ENCODE data around the gene NAV2.

DNA sequence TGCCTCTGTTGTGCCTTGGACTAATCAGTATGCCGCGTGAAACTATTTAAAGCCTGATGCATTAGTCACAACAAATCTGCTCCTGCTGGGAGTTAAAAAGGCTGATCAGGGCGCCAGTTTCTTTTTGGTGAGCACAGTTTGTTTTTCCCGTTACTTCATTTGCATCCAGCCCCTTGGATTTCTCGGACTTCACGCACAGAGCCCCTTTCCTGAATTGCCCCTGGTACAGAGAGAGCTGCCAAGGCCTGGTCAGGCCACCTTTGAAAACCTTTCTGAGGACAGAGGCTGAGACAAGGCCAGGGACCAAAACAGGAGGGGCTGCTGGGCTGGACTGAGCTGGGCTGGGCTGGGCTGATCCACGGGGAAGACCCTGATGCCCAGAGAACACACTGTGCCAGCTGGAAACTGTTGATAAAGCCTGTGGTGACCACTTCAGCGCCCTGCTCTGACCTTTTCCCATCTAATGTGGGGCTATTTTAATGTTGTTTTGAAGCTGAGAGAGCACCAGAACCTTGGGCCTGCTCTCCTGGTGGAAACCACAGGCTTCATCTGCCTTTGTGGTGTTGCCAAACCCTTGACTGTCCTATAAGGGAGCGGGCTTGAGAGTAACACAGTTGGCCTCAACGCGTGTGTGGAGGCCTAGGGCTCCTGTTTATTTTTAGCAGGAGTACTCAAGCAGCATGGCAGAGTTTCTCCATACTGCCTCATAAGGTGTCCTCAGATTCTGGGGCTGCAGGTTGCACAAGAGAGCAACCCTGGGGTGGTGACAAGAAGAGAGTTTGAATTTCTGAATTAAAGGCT lies 44.2 kb downstream of the NAV2 start:
- TF ChIP-seq, protein P1, sequence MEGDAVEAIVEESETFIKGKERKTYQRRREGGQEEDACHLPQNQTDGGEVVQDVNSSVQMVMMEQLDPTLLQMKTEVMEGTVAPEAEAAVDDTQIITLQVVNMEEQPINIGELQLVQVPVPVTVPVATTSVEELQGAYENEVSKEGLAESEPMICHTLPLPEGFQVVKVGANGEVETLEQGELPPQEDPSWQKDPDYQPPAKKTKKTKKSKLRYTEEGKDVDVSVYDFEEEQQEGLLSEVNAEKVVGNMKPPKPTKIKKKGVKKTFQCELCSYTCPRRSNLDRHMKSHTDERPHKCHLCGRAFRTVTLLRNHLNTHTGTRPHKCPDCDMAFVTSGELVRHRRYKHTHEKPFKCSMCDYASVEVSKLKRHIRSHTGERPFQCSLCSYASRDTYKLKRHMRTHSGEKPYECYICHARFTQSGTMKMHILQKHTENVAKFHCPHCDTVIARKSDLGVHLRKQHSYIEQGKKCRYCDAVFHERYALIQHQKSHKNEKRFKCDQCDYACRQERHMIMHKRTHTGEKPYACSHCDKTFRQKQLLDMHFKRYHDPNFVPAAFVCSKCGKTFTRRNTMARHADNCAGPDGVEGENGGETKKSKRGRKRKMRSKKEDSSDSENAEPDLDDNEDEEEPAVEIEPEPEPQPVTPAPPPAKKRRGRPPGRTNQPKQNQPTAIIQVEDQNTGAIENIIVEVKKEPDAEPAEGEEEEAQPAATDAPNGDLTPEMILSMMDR (IDR thresholded peaks at IDR 0.05; ENCODE audit: borderline replicate concordance, extremely low read depth, low read length, poor library complexity, severe bottlenecking): no peak
- TF ChIP-seq EZH2 (IDR thresholded peaks at IDR 0.05; ENCODE audit: borderline replicate concordance, low read depth, low read length, severe bottlenecking): no peak

All from DND-41 (cell line).